ENCODE results near the gene IGIP.

GRCh38 chr5:140117523-140117922, 8.2 kb upstream of the IGIP start:
- TF ChIP-seq GATA2 (IDR thresholded peaks at IDR 0.05; ENCODE audit: low read depth, low read length) (no peak), GATA3 (IDR thresholded peaks at IDR 0.05; ENCODE audit: low read depth, low read length) (no peak)

Measured in SH-SY5Y (cell line).